Gastrocnemius medialis (tissue), 4 donors: Measurements from ENCODE around the gene FLG.

Experiments
- POLR2A ChIP-seq, 2 donors: fragments of 450-650 bp; IDR thresholded peaks; one replicate each; pipeline ENCODE4 v1.6.1; 2017; ENCODE audit warnings: antibody characterized with exemption in 2 of 2, mild to moderate bottlenecking in 2 of 2, moderate library complexity in 2 of 2
- TF ChIP-seq, protein P1 (sequence below), 5 experiments: fragments of 450-650 bp in 3 of 5; fragments of 200-600 bp in 2 of 5; sonication (generic) in 2 of 5; IDR thresholded peaks in 4 of 5; conservative IDR thresholded peaks in 1 of 5; 1 replicate in 4 of 5; 2 replicates in 1 of 5; pipeline ENCODE4 v1.5.1; 2016 to 2019; ENCODE audit warnings: antibody characterized with exemption in 5 of 5, mild to moderate bottlenecking in 3 of 5, moderate library complexity in 3 of 5

DNA sequence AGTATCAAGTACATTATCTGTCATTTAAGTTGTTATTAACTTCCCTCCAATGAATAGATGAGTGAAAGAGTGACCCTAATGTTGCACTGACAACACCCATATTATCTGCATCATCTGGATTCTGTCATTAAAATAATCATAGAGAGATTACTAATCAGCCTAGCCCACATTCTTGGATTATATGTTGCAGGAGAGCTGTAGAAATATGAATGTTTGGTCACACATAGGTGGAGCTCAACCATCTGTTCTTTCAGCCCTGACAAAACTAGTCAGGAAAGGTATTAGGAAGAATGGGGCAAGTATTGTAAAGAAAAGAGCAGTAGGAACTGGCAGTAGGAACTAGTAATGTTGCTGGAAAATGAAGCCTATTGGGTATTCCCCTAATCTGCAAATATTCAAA lies 19.4 kb upstream of the FLG start:
- TF ChIP-seq, protein P1, sequence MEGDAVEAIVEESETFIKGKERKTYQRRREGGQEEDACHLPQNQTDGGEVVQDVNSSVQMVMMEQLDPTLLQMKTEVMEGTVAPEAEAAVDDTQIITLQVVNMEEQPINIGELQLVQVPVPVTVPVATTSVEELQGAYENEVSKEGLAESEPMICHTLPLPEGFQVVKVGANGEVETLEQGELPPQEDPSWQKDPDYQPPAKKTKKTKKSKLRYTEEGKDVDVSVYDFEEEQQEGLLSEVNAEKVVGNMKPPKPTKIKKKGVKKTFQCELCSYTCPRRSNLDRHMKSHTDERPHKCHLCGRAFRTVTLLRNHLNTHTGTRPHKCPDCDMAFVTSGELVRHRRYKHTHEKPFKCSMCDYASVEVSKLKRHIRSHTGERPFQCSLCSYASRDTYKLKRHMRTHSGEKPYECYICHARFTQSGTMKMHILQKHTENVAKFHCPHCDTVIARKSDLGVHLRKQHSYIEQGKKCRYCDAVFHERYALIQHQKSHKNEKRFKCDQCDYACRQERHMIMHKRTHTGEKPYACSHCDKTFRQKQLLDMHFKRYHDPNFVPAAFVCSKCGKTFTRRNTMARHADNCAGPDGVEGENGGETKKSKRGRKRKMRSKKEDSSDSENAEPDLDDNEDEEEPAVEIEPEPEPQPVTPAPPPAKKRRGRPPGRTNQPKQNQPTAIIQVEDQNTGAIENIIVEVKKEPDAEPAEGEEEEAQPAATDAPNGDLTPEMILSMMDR (IDR thresholded peaks at IDR 0.05 in 4 of 5, conservative IDR thresholded peaks at IDR 0.05 in 1 of 5) = no peak
- TF ChIP-seq POLR2A (IDR thresholded peaks at IDR 0.05) = no peak
